H9 (cell line): ENCODE results near the gene ZNF212. TPM values are rescaled to one million over a fixed set of nuclear protein-coding genes. Genes with fewer than 3 reads are reported as not detected.

Experiments used
- DNase-seq: peaks from one replicate; pipeline ENCODE4 v3.0.0-alpha.2; 2017
- H2AFZ ChIP-seq: one replicate; pipeline ENCODE4 v1.6.1; 2013; ENCODE audit warnings: mild to moderate bottlenecking, low read length, control low read depth, moderate library complexity
- H2AK5ac ChIP-seq: 2 replicates; pipeline ENCODE4 v1.6.1; 2013; ENCODE audit warnings: low read length, control low read depth, mixed read lengths; ENCODE audit not compliant: insufficient read length
- H2BK120ac ChIP-seq: one replicate; pipeline ENCODE4 v1.6.1; 2013; ENCODE audit warnings: low read depth, mild to moderate bottlenecking, low read length, control low read depth, inconsistent platforms; ENCODE audit not compliant: poor library complexity, severe bottlenecking
- H2BK12ac ChIP-seq: 2 replicates; pipeline ENCODE4 v1.6.1; 2013; ENCODE audit warnings: low read length, control low read depth, mixed read lengths, low read depth; ENCODE audit not compliant: insufficient read length
- H2BK15ac ChIP-seq: 2 replicates; pipeline ENCODE4 v1.6.1; 2013; ENCODE audit warnings: low read depth, low read length, control low read depth
- H2BK20ac ChIP-seq: one replicate; pipeline ENCODE4 v1.6.1; 2013; ENCODE audit warnings: low read depth, mild to moderate bottlenecking, low read length, control low read depth, inconsistent platforms; ENCODE audit not compliant: poor library complexity, severe bottlenecking
- H2BK5ac ChIP-seq: 2 replicates; pipeline ENCODE4 v1.6.1; 2013; ENCODE audit warnings: low read length, control low read depth, mixed read lengths; ENCODE audit not compliant: insufficient read length
- H3K14ac ChIP-seq: 2 replicates; pipeline ENCODE4 v1.6.1; 2013; ENCODE audit warnings: low read length, control low read depth; ENCODE audit not compliant: insufficient read depth
- H3K18ac ChIP-seq: 2 replicates; pipeline ENCODE4 v1.6.1; 2013; ENCODE audit warnings: low read depth, mild to moderate bottlenecking, mixed read lengths, low read length, control low read depth; ENCODE audit not compliant: insufficient read length
- H3K23ac ChIP-seq: 2 replicates; pipeline ENCODE4 v1.6.1; 2013; ENCODE audit warnings: low read length, control low read depth, mixed read lengths, low read depth; ENCODE audit not compliant: insufficient read length
- H3K23me2 ChIP-seq: 2 replicates; pipeline ENCODE4 v1.6.1; 2013; ENCODE audit warnings: low read depth, mild to moderate bottlenecking, mixed read lengths, low read length, control low read depth; ENCODE audit not compliant: insufficient read length, poor library complexity, severe bottlenecking
- H3K27ac ChIP-seq: 2 replicates; pipeline ENCODE4 v1.5.1; 2013; ENCODE audit warnings: low read length, control low read depth, mixed read lengths, low read depth; ENCODE audit not compliant: insufficient read length
- H3K27me3 ChIP-seq: 2 replicates; pipeline ENCODE4 v1.6.1; 2013; ENCODE audit warnings: low read length, control low read depth, inconsistent platforms; ENCODE audit not compliant: insufficient read depth
- H3K4ac ChIP-seq: 2 replicates; pipeline ENCODE4 v1.6.1; 2013; ENCODE audit warnings: low read depth, mild to moderate bottlenecking, control low read depth, inconsistent platforms, low read length, moderate library complexity
- H3K4me1 ChIP-seq: 2 replicates; pipeline ENCODE4 v1.6.1; 2013; ENCODE audit warnings: low read length, control low read depth, inconsistent platforms; ENCODE audit not compliant: insufficient read depth
- H3K4me2 ChIP-seq: 2 replicates; pipeline ENCODE4 v1.6.1; 2013; ENCODE audit warnings: low read length, control low read depth, mixed read lengths; ENCODE audit not compliant: insufficient read length, insufficient read depth
- H3K56ac ChIP-seq: 2 replicates; pipeline ENCODE4 v1.6.1; 2013; ENCODE audit warnings: low read depth, mild to moderate bottlenecking, mixed read lengths, low read length, control low read depth; ENCODE audit not compliant: insufficient read length
- H3K79me1 ChIP-seq: 2 replicates; pipeline ENCODE4 v1.6.1; 2013; ENCODE audit warnings: low read depth, mild to moderate bottlenecking, moderate library complexity, low read length, control low read depth, inconsistent platforms; ENCODE audit not compliant: insufficient read depth, poor library complexity, severe bottlenecking
- H3K79me2 ChIP-seq: 2 replicates; pipeline ENCODE4 v1.6.1; 2013; ENCODE audit warnings: low read length, control low read depth, inconsistent platforms; ENCODE audit not compliant: insufficient read depth
- H3K9ac ChIP-seq: 2 replicates; pipeline ENCODE4 v1.6.1; 2013; ENCODE audit warnings: low read length, control low read depth, mixed read lengths; ENCODE audit not compliant: insufficient read length; ENCODE audit errors: extremely low read depth
- H3K9me3 ChIP-seq: one replicate; pipeline ENCODE4 v1.6.1; 2013; ENCODE audit warnings: low read depth, low read length, inconsistent platforms; ENCODE audit not compliant: control insufficient read depth
- H3T11ph ChIP-seq: one replicate; pipeline ENCODE4 v1.6.1; 2013; ENCODE audit warnings: mild to moderate bottlenecking, low read length, control low read depth, inconsistent platforms
- H4K20me1 ChIP-seq: one replicate; pipeline ENCODE4 v1.6.1; 2013; ENCODE audit not compliant: control insufficient read depth, insufficient read length, insufficient read depth
- H4K5ac ChIP-seq: 2 replicates; pipeline ENCODE4 v1.6.1; 2013; ENCODE audit warnings: low read depth, mild to moderate bottlenecking, mixed read lengths, low read length, control low read depth; ENCODE audit not compliant: insufficient read length
- H4K8ac ChIP-seq: replicated peaks from 2 replicates; pipeline ENCODE4 v1.6.1; 2013; ENCODE audit warnings: low read length, control low read depth, mixed read lengths, low read depth; ENCODE audit not compliant: insufficient read length
- H4K91ac ChIP-seq: 2 replicates; pipeline ENCODE4 v1.6.1; 2013; ENCODE audit warnings: low read depth, mild to moderate bottlenecking, moderate library complexity, mixed read lengths, low read length, control low read depth; ENCODE audit not compliant: insufficient read length
- H3K27ac Mint-ChIP-seq, 3 experiments: 2 replicates in 2 of 3; 3 replicates in 1 of 3; pipeline ENCODE4 v1.8.0; 2020 to 2021; ENCODE audit warnings: mixed read lengths in 3 of 3, mild to moderate bottlenecking in 1 of 3, moderate library complexity in 1 of 3
- H3K27me3 Mint-ChIP-seq: 2 replicates; pipeline ENCODE4 v1.8.0; 2021; ENCODE audit warnings: low read depth, mild to moderate bottlenecking, moderate library complexity, mixed read lengths
- H3K36me3 Mint-ChIP-seq, 3 experiments: 2 replicates in 2 of 3; 3 replicates in 1 of 3; pipeline ENCODE4 v1.8.0; 2020 to 2021; ENCODE audit warnings: low read depth in 3 of 3, mixed read lengths in 3 of 3; ENCODE audit not compliant: insufficient read depth in 1 of 3
- H3K4me1 Mint-ChIP-seq, 2 experiments: 2 replicates each; pipeline ENCODE4 v1.8.0; 2020; ENCODE audit warnings: mixed read lengths in 2 of 2
- H3K4me3 Mint-ChIP-seq, 2 experiments: 2 replicates in 1 of 2; 3 replicates in 1 of 2; pipeline ENCODE4 v1.8.0; 2020 to 2021; ENCODE audit warnings: mild to moderate bottlenecking in 2 of 2, mixed read lengths in 2 of 2, moderate library complexity in 1 of 2
- H3K9me3 Mint-ChIP-seq, 2 experiments: 2 replicates in 1 of 2; 3 replicates in 1 of 2; pipeline ENCODE4 v1.8.0; 2020; ENCODE audit warnings: mild to moderate bottlenecking in 2 of 2, mixed read lengths in 2 of 2, moderate library complexity in 1 of 2
- WGBS: extraction: QIAGEN DNeasy Blood & Tissue Kit; methylation state at CpG from one replicate; pipeline ENCODE4 v1.1.7; 2013; ENCODE audit warnings: missing lambda C conversion rate, low lambda C conversion rate, mixed read lengths; ENCODE audit not compliant: insufficient read length; ENCODE audit errors: extremely low coverage; 5-methylcytosine and 5-hydroxymethylcytosine counted together
- total RNA-seq: library from RNA; stranded (reverse); gene quantifications from 2 replicates; pipeline ENCODE4 v1.2.1, GENCODE V29; 2021
- TF ChIP-seq, protein P1 (sequence below): fragments of 200-600 bp; sonication (generic); conservative IDR thresholded peaks from 3 replicates; pipeline ENCODE4 v1.8.0; 2021; ENCODE audit warnings: antibody characterized with exemption, mild to moderate bottlenecking

The ZNF212 gene
- total RNA-seq, 1 experiment from 2014 or later: 21.1 TPM

DNA sequence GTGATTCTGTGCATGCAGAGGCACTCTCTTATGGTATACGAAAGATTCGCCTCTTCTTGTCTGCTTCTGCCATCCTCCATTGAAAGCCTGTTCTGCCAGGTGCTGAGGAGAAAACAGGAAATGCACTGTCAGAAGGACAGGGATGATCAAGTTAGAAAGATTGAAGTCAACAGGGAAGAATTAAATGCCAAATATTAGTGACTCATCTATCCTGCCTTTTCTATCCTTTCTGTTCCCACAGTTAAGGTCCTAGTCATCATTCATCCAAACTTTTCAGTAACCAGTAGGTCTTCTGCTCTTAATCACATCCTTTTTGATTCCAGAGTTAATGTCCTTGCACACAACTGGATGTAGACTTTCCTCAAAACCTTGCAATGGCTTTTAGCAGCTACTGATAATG, 17.7 kb downstream of the ZNF212 start:
- no peaks in the 10 kb centered on the region for H3K27me3 ChIP-seq
- Mint-ChIP-seq H3K36me3 (peaks cover 16 to 35% (median 34%) of the 10 kb centered on the region in 3 experiments; a peak in 6 of 7 replicates), H3K4me1 (peaks cover 0 to 7% of the 10 kb centered on the region in 2 experiments; a peak in 2 of 4 replicates), H3K27ac (no peak overlapping the region), H3K4me3 (no peak overlapping the region), H3K9me3 (no peaks in the 10 kb centered on the region), H3K27me3 (peaks cover 6% of the 10 kb centered on the region)
- no CpG with 5 or more reads among the region's 2 CpGs for WGBS
- H2BK15ac ChIP-seq: no peak overlapping the region
- H3K23me2 ChIP-seq: no peaks in the 10 kb centered on the region
- H2AFZ ChIP-seq: no peak overlapping the region
- H3K79me2 ChIP-seq: no peaks in the 10 kb centered on the region
- no peak overlapping the region for H4K5ac ChIP-seq
- no peak overlapping the region for H3K27ac ChIP-seq
- no peak overlapping the region for H3K18ac ChIP-seq
- H2AK5ac ChIP-seq: no peak overlapping the region
- H2BK20ac ChIP-seq: no peak overlapping the region
- H4K20me1 ChIP-seq: no peaks in the 10 kb centered on the region
- no peak overlapping the region for H4K8ac ChIP-seq
- TF ChIP-seq, protein P1, sequence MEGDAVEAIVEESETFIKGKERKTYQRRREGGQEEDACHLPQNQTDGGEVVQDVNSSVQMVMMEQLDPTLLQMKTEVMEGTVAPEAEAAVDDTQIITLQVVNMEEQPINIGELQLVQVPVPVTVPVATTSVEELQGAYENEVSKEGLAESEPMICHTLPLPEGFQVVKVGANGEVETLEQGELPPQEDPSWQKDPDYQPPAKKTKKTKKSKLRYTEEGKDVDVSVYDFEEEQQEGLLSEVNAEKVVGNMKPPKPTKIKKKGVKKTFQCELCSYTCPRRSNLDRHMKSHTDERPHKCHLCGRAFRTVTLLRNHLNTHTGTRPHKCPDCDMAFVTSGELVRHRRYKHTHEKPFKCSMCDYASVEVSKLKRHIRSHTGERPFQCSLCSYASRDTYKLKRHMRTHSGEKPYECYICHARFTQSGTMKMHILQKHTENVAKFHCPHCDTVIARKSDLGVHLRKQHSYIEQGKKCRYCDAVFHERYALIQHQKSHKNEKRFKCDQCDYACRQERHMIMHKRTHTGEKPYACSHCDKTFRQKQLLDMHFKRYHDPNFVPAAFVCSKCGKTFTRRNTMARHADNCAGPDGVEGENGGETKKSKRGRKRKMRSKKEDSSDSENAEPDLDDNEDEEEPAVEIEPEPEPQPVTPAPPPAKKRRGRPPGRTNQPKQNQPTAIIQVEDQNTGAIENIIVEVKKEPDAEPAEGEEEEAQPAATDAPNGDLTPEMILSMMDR: no peak
- DNase-seq: no peak
- H3K9ac ChIP-seq: no peak overlapping the region
- H3K4me1 ChIP-seq: no peaks in the 10 kb centered on the region
- H2BK12ac ChIP-seq: no peak overlapping the region
- no peaks in the 10 kb centered on the region for H3K79me1 ChIP-seq
- H3K9me3 ChIP-seq: no peaks in the 10 kb centered on the region
- H2BK5ac ChIP-seq: no peak overlapping the region
- no peak overlapping the region for H3T11ph ChIP-seq
- no peak overlapping the region for H2BK120ac ChIP-seq
- H3K4ac ChIP-seq: no peak overlapping the region
- no peak overlapping the region for H3K4me2 ChIP-seq
- no peak overlapping the region for H3K14ac ChIP-seq
- H3K56ac ChIP-seq: no peak overlapping the region
- no peak overlapping the region for H4K91ac ChIP-seq
- H3K23ac ChIP-seq: no peak overlapping the region
